Spleen (tissue), 11 donors: ENCODE data around the gene AMN. TPM values are rescaled to one million over a fixed set of nuclear protein-coding genes. Genes with fewer than 3 reads are reported as not detected.
A peak's percentile ranks its signal among the peaks of the same experiment; 100 is the strongest.

Source experiments
- DNase-seq: peaks from one replicate; pipeline ENCODE4 v3.0.0-alpha.2; 2020
- H3K27ac ChIP-seq, 8 donors: fragments of 200-600 bp; sonication (generic) in 7 of 8; 1 replicate in 4 of 8; 2 replicates in 4 of 8; pipeline versions ENCODE4 v1.5.0 to v1.8.0; 2016 to 2021; ENCODE audit warnings: inconsistent platforms in 4 of 8, mild to moderate bottlenecking in 4 of 8, moderate library complexity in 1 of 8
- H3K27me3 ChIP-seq, 7 donors: fragments of 200-600 bp; sonication (generic) in 6 of 7; replicated peaks in 1 of 7; 1 replicate in 4 of 7; 2 replicates in 3 of 7; pipeline versions ENCODE4 v1.5.0 to v1.8.0; 2016 to 2021; ENCODE audit warnings: inconsistent platforms in 3 of 7, mild to moderate bottlenecking in 1 of 7
- H3K36me3 ChIP-seq, 6 donors: fragments of 200-600 bp; sonication (generic) in 5 of 6; 1 replicate in 4 of 6; 2 replicates in 2 of 6; pipeline versions ENCODE4 v1.5.0 to v1.8.0; 2016 to 2021; ENCODE audit warnings: inconsistent platforms in 2 of 6
- H3K4me1 ChIP-seq, 6 donors: fragments of 200-600 bp; sonication (generic) in 5 of 6; 1 replicate in 3 of 6; 2 replicates in 3 of 6; pipeline versions ENCODE4 v1.5.0 to v1.8.0; 2016 to 2021; ENCODE audit warnings: inconsistent platforms in 3 of 6
- H3K4me3 ChIP-seq, 8 donors: fragments of 200-600 bp; sonication (generic) in 7 of 8; 1 replicate in 4 of 8; 2 replicates in 4 of 8; pipeline versions ENCODE4 v1.5.0 to v1.8.0; 2016 to 2021; ENCODE audit warnings: inconsistent platforms in 4 of 8, mild to moderate bottlenecking in 4 of 8, moderate library complexity in 2 of 8
- H3K9me3 ChIP-seq, 8 donors: fragments of 200-600 bp; sonication (generic) in 7 of 8; 1 replicate in 4 of 8; 2 replicates in 4 of 8; pipeline versions ENCODE4 v1.5.0 to v1.8.0; 2016 to 2021; ENCODE audit warnings: inconsistent platforms in 4 of 8
- POLR2A ChIP-seq, 3 donors: fragments of 450-650 bp; IDR thresholded peaks; one replicate each; pipeline ENCODE4 v1.5.1; 2017; ENCODE audit warnings: antibody characterized with exemption in 3 of 3, mild to moderate bottlenecking in 1 of 3
- POLR2AphosphoS5 ChIP-seq, 3 donors: sonication (generic); formaldehyde crosslinking; IDR thresholded peaks; one replicate each; pipeline ENCODE4 v1.5.1; 2017; ENCODE audit warnings: antibody characterized with exemption in 3 of 3
- WGBS, 5 donors: extraction: QIAGEN DNeasy Blood & Tissue Kit in 3 of 5; methylation state at CpG; one replicate each; pipeline versions ENCODE4 v1.1.5 to v1.1.7; 2013 to 2018; 5-methylcytosine and 5-hydroxymethylcytosine counted together
- intact Hi-C: fragments of 100-400 bp; cut with DNase I; formaldehyde crosslinking; loops from one replicate; pipeline ENCODE4 v1.15.0; 2023; ENCODE audit warnings: low total_unique reads
- polyA plus RNA-seq, 3 donors: library from polyadenylated mRNA; stranded (reverse); fragments of 200-250 nt; gene quantifications; one replicate each; pipeline ENCODE4 v1.2.1, GENCODE V29; 2013
- total RNA-seq, 7 donors: library from RNA; depleted of rRNA in 3 of 7; stranded (reverse); fragments of >200 nt in 3 of 7; fragmentation: NEBNext Ultra II Directional in 4 of 7; extraction: Animal tissue kit (Norgen Biotek cat#: 25700) in 4 of 7; gene quantifications; one replicate each; pipeline versions ENCODE4 v1.1.0 to v1.2.1, GENCODE V29; 2016 to 2021
- TF ChIP-seq, protein P1 (sequence below), 11 experiments: fragments of 200-600 bp in 7 of 11; fragments of 450-650 bp in 4 of 11; sonication (generic) in 4 of 11; IDR thresholded peaks in 8 of 11; conservative IDR thresholded peaks in 3 of 11; 1 replicate in 7 of 11; 2 replicates in 4 of 11; pipeline versions ENCODE4 v1.4.0 to v1.8.0; 2016 to 2021; ENCODE audit warnings: antibody characterized with exemption in 11 of 11, inconsistent platforms in 4 of 11, mild to moderate bottlenecking in 1 of 11
- donor health status: healthy with polysubstance abuse.
- donor health status: DM: no; HTN: no; CAD: no; lungs with moderate emphysema.
- donor health status: DM: no; HTN: no; CAD: no.
- donor health status: Bipolar disorder and iron deficiency.
- donor health status: healthy.
- donor health status: DM: no; HTN: no; CAD: no.
- donor health status: DM: yes; HTN: yes; CAD: no.

The AMN gene
- total and polyA plus RNA-seq, 10 donors = 0.65 to 3.0 (median 2.2) TPM

DNA sequence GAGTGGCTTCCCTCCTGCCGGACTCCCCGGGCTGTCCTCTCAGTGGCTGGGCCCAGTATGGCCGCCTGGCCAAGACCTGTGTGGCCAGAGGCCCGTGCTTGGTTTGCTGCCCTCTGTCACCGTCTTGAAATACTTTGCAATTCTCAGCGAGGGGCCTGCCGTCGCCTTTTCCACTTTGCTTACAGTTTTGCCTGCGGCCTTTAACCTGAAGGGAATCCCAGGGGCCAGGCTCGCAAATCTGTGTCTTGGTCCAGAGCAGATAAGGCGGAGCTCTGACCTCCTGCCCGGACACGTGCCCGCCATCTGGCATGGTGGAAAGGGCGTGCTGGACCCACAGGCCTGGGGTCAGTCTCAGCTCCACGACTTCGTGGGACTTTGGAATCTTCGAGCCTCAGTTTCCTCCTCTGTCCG, 10.9 kb upstream of the AMN start:
- Histone ChIP-seq H3K4me3 (no peak overlapping the region), H3K9me3 (no peaks in the 10 kb centered on the region), H3K27me3 (no peaks in the 10 kb centered on the region), H3K36me3 (peaks cover 3 to 71% (median 30%) of the 10 kb centered on the region in 6 donors), H3K4me1 (peaks cover 8 to 44% (median 28%) of the 10 kb centered on the region in 6 donors), H3K27ac (no peak overlapping the region)
- intact Hi-C loops = no loop called here
- DNase-seq = peak; percentile 56
- TF ChIP-seq, protein P1, sequence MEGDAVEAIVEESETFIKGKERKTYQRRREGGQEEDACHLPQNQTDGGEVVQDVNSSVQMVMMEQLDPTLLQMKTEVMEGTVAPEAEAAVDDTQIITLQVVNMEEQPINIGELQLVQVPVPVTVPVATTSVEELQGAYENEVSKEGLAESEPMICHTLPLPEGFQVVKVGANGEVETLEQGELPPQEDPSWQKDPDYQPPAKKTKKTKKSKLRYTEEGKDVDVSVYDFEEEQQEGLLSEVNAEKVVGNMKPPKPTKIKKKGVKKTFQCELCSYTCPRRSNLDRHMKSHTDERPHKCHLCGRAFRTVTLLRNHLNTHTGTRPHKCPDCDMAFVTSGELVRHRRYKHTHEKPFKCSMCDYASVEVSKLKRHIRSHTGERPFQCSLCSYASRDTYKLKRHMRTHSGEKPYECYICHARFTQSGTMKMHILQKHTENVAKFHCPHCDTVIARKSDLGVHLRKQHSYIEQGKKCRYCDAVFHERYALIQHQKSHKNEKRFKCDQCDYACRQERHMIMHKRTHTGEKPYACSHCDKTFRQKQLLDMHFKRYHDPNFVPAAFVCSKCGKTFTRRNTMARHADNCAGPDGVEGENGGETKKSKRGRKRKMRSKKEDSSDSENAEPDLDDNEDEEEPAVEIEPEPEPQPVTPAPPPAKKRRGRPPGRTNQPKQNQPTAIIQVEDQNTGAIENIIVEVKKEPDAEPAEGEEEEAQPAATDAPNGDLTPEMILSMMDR (IDR thresholded peaks at IDR 0.05 in 8 of 11, conservative IDR thresholded peaks at IDR 0.05 in 3 of 11) = no peak
- TF ChIP-seq POLR2AphosphoS5 (IDR thresholded peaks at IDR 0.05) = no peak
- TF ChIP-seq POLR2A (IDR thresholded peaks at IDR 0.05) = no peak
- 88 to 96% (median 90%) methylated on average over 19 of the region's 19 CpGs for WGBS, 5 donors

DNA sequence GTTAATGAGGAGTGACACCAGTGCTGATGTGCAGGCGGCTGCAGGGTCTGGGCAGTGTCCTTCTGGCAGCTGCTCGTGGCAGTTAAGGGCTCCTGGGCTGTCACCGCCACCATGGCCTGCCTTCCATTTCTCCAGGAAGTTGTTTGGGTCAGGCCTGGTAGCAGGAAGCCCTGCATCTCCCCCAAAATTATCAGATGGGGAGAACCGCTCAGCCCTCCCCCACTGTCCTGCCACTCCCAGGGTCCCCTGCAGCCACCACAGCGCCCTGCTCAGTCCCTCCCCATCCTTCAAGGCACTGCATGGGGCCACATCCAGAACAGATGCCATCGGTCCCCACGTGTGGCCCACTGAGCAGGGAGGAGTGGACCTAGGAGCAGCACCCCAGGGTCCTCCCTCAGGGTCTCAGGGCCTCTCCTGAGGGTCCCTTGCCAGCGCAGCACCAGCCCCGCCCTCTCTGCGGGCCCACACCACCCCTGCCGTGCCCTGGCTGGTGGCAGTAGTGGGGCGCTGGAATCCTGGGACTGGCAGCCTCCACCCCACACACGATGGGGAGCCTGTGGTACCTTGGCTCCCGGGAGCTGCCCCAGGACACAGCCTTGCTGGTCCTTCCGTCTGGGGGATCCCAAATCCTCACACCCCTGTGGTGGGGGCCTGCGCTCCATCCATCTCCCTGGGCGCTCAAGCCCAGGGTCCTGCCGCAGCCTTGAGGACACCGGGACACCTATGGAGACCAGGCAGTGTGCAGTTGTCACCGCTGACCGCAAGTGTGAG, 10.3 kb upstream of the AMN start:
- H3K4me1 ChIP-seq = peaks cover 8 to 46% (median 33%) of the 10 kb centered on the region in 6 donors
- H3K36me3 ChIP-seq = peaks cover 3 to 65% (median 24%) of the 10 kb centered on the region in 6 donors
- H3K9me3 ChIP-seq = no peaks in the 10 kb centered on the region
- H3K4me3 ChIP-seq = no peak overlapping the region
- peak; percentile 69 for DNase-seq
- H3K27me3 ChIP-seq = no peaks in the 10 kb centered on the region
- intact Hi-C loops = no loop called here
- TF ChIP-seq POLR2AphosphoS5 (IDR thresholded peaks at IDR 0.05) (peak in 2 of 3 donors; percentile 5 to 52), POLR2A (IDR thresholded peaks at IDR 0.05) (no peak)
- TF ChIP-seq, protein P1 (IDR thresholded peaks at IDR 0.05 in 8 of 11, conservative IDR thresholded peaks at IDR 0.05 in 3 of 11) = no peak
- no peak overlapping the region for H3K27ac ChIP-seq
- 90 to 94% (median 94%) methylated on average over 11 to 21 of the region's 21 CpGs for whole genome bisulfite sequencing, 5 donors

DNA sequence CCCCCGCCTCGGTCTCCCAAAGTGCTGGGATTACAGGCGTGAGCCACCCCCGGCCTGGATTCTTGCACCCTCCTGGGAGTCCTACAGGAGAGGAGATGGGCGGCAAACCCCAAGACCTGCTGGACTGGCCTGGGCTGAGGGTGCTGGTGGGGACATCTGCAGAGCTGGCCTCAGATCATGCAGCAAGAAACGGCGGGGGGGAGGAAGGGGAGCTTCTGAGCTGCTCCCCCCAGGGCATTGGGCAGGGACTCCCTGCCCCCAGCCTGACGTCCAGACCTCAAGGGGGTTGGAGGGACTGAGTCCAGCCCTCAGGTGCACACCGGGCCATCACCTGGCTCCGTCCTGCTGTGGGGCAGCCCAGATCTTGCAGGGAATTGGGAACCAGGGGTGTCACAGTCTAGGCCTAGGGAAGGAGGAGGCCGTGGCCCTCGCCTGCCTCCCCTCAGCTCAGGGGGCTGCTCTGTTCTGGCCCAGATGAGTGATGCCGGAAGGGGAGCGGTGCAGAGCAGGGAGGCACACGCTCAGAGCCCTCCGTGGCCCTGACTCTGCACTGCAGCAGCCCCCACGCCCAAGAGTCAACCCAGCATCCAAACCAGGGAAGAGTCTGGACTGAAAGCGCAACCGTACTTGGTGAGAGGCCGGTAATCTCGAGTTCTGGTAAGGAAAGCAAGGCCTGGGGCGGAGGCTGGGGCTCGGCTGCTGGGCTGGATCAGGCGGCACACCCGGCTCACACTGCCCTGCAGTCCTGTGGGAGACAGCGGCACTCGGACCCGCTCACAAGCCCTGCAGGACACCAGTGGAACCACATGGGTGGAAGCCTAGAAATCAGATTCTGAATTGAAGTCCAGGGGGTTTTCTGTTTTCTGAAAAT, 8.9 kb upstream of the AMN start:
- peaks cover 11 to 52% (median 41%) of the 10 kb centered on the region in 6 donors for H3K4me1 ChIP-seq
- DNase-seq = peak; percentile 72

More for the DNA sequence above, 8.9 kb upstream of the AMN start:
- Histone ChIP-seq H3K9me3 (no peaks in the 10 kb centered on the region), H3K4me3 (no peak overlapping the region), H3K36me3 (peaks cover 0 to 51% (median 14%) of the 10 kb centered on the region in 6 donors), H3K27me3 (no peaks in the 10 kb centered on the region), H3K27ac (no peak overlapping the region)
- WGBS, 5 donors = 91 to 94% (median 92%) methylated on average over 26 to 28 of the region's 28 CpGs
- peak in 2 of 3 donors; percentile 10 to 49 for TF ChIP-seq POLR2AphosphoS5 (IDR thresholded peaks at IDR 0.05)
- TF ChIP-seq, protein P1 (IDR thresholded peaks at IDR 0.05 in 8 of 11, conservative IDR thresholded peaks at IDR 0.05 in 3 of 11) = no peak
- intact Hi-C loops = no loop called here
